Stimulated activated CD8-positive, alpha-beta memory T cell treated with anti-CD3 and anti-CD28 coated beads, Interleukin-15, amount 100 ng/mL, for 1 hour (primary cell): ENCODE results near the gene DFFB.

Experiments
- DNase-seq: peaks from one replicate; pipeline ENCODE4 v3.0.0-alpha.2; 2020; ENCODE audit warnings: low read depth

DFFB gene

DNA sequence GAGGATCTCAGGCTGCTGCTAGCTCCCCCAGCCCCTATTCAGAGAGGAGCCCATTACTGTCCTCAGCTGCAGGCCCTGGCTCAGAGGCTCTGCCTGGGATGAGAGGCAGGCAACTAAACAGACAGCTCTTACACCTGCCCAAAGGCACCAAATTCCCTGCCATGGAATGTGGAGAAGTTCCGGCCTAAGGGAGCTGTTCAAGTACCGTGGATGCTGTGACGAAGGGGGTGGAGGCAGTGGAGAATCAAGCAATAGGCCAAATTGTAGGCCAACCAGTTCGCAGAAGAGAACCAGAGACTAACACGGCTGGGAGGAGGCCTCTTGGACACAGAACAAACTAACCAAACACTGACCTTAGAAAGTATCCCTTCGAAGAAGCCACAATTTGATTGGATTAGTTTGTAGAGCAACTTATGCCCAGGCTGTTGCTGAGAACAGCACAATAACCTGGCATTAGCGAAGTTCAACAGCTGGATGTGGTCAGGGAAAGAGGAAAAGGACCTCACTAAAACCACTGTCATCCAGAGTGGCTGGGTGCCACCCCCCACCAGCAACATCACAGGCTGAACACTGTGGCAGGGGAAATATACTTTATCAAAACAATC is 39.2 kb downstream of the DFFB start:
- DNase-seq, result no peak

GRCh38 chr1:3898475-3898735 is 41.1 kb downstream of the DFFB start:
- DNase-seq, result no peak

DNA sequence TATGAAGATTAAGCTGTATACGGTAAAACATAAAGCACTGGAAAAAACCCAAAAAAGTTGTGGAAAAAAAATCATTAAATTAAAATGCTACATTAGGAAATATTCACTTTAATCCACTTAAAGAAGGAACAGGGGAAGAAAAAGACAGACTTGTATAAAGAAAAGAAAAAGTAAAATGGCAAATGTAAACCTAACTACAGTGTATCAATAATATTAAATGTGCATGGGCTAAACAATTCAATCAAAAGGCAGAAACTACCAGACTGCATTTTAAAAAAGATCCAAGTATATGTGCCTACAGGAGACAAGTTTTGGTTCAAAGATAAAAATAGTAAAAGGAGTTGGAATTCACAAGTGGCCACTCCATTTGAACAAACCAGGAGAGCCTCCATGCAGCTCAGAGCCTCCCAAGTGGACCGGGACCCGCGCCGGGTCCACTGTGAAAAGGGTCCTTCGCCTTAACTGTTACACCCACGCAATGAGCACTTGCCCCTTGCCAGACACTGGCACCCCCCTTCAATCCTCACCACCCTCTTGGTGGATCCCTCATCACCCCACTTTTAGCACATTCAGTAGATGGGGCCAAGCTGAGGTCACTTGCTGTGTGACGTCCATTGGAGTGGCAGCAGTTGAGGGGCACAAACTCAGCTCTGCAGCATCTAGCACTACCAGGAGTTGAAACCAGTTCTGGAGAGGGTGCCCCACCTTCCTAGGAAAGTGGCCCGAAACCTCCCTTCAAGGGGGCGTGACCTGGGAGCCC is 41.9 kb downstream of the DFFB start:
- no peak for DNase-seq

DNA sequence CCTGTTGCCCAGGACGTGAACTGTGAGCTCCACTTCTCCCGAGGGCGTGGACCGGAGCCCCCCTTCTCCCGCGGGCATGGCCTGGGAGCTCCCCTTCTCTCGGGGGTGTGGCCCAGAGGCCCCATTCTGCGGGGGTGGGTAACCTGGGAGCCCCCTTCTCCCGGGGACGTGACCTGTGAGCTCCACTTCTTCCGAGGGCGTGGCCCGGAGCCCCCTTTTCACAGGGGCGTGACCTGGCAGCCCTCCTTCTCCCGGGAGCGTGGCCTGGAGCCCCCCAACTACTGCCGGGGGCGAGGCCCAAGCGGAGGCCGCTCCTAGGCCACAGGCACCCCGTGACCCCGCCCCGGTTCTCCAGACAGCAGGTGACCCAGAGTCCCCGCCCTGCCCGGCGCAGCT is 42.5 kb downstream of the DFFB start:
- DNase-seq, result no peak

- peak; percentile 80 for DNase-seq
These were observed 43.1 kb downstream of the DFFB start, which contains the start of gene C1orf174 for GRCh38 chr1:3900150-3900968. Gene C1orf174, minus strand, starts transcription at chr1:3900272. Its CDS starts 86 bp downstream, at chr1:3900186.

DNA sequence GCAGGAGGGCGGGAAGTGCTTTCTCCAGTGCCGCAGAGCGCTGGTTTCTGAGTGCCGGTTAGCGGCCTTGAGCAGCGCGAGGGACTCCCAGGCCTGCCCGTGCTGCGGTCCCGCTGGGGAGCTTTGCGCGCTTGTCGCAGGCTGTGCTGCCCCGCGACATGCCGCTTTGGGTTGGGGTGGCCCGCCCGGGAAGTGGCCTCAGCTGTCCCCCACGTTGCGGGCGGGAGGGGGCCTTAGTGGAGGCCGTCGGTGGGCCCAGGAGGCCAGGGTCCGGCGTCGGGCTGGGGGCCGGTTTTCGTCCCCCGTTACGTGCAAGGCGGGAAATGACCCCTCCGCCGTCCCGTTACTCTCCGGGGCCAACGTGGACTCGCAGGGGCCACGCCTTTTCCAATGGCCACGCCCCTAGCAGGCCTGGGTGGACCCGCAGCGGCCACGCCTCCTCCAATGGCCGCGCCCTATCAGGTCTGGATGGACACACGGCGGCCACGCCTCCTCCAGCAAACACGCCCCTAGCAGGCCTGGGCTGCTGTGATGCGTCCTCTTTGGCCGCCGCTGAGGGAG is 43.8 kb downstream of the DFFB start:
- DNase-seq, result peak; percentile 64

DNA sequence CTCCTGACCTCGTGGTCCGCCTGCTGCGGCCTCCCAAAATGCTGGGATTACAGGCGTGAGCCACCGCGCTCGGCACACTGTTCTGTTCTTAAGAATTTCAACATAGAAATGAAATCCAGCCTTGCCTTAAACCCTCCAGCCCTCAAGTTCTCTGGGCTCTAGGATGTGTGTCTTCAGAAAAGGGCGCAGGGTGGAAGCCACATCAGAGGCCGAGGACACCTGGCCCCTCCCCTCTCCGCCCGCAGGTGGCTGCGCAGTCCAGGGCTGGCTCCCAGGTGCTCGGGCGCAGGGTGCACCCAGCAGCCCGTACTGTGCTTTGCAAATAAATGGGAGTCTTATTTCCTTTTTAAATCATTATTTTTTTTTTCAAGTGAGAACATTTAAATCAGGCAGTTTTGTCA is 44.8 kb downstream of the DFFB start:
- no peak for DNase-seq

- DNase-seq, result no peak
These were observed 45.4 kb downstream of the DFFB start for GRCh38 chr1:3902571-3903091.

- DNase-seq, result no peak
These were observed 46.1 kb downstream of the DFFB start for GRCh38 chr1:3903141-3904005.

- no peak for DNase-seq
These were observed 46.9 kb downstream of the DFFB start for GRCh38 chr1:3904006-3904842.

- DNase-seq, result no peak
These were observed 47.5 kb downstream of the DFFB start for GRCh38 chr1:3904843-3905185.

DNA sequence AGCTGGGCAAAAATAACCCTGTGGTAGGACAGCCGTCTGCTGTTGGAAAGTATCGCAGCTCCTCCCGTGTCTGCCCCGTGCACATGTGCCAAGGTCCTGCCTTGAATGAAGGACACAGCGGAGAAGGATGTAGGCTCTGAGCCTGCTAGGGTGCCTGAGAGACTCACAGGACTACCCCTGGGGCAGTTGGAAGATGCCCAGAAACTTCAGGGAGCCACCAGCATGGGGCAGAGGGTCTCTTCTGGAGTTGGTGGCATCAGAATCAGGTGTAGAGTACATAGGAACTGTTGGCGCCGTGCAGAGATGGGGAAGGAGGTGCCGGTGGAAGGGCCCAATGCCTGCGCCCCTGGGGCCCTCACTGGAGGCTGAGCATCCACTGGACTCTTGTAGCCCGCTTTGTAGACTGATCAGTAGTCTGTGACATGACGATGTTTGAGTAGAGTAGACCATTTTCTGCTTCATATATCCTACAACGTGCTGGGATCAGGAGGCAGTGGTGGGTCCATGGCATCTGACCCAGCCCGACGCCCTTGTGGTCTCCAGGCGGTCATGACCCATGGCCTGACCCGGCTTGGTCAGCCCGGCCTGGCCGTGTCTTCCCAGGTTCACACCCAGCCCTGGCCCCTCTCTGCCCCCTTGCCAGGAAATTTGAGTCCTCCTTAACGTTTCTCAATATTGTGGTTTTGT is 48.1 kb downstream of the DFFB start:
- DNase-seq, result no peak

- DNase-seq, result no peak
These were observed 48.8 kb downstream of the DFFB start for GRCh38 chr1:3905953-3906671.

DNA sequence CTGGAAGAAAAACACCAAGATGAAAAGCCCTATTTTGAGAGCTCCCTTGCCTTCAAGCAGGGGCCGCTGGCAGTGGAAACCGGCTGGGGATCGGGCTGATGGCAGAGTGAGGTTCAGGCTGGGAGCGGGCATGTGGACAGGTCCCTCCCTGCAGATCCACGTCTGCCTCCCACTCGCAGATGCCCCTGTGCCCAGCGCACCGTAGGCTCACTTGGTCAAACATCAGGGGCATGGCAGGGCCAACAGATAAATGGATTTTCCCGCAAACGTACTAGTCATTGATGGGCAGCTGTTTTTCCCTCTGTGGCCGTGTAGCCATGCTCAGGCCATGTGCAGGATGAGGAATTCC is 49.4 kb downstream of the DFFB start:
- no peak for DNase-seq

GRCh38 chr1:3907031-3907534 is 49.8 kb downstream of the DFFB start:
- no peak for DNase-seq

DNA sequence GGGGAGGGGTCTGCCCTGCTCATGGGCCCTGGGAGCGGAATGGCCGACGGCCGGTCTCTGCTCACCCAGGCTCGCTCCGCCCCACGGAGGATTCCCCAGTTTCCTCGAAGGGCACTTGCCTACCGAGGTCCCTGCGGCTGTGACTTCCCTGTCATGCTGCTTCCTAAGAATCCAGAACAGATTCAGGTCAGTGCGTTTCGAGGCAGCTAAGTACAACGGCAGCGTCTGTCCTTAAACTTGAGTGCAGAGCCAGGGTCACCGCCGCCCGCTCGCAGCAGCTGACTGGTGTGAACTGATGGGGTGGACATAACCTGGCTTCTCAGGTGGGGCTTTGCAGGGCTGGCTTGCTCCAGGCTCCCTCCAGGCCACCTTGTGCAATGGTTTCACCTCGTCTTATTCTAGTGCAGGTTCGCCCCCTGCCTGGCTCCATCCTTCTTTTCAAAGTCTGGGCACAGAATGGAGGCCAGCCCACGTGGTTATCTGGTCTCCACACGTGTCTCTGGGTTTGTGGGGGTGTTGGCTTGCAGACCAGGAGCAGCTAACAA is 50.4 kb downstream of the DFFB start:
- no peak for DNase-seq

- no peak for DNase-seq
These were observed 51.7 kb downstream of the DFFB start for GRCh38 chr1:3908886-3909517.

DNA sequence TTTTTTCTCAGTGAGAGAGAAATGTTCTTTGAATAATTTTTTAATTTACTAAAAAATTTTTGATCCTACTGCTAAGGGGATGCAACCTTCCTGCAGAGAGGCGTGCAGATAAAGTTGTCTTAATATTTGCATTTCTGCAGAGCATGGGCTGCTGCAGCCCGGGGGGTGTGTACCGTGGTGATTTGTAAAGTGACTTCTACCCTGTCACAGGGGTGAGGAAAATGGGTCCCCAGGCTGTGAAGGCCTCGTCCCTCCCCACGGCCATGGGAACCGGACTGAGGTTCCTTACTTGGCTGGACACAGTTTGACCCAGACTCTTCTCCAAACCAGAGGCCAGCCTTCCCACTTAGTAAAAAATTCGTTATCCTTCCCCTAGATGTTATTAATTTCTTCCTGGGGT is 52.3 kb downstream of the DFFB start:
- no peak for DNase-seq
